Mucosa of descending colon (tissue), 3 donors: Measurements from ENCODE around the gene PRLH. TPM values are rescaled to one million over a fixed set of nuclear protein-coding genes. Genes with fewer than 3 reads are reported as not detected.

ENCODE experiments used
- ATAC-seq: fragments of 200-7000 bp; cut with Tn5 transposase; one replicate; pipeline ENCODE4 v1.9.1; 2020; ENCODE audit warnings: mild to moderate bottlenecking, moderate library complexity
- DNase-seq, 3 donors: peaks; one replicate each; pipeline ENCODE4 v3.0.0-alpha.2; 2020
- H3K36me3 ChIP-seq: fragments of 200-600 bp; one replicate; pipeline ENCODE4 v1.8.0; 2021; ENCODE audit warnings: low read depth, mild to moderate bottlenecking
- H3K4me1 ChIP-seq: fragments of 200-600 bp; one replicate; pipeline ENCODE4 v1.8.0; 2021; ENCODE audit warnings: low read depth, mild to moderate bottlenecking
- H3K4me3 ChIP-seq: fragments of 200-600 bp; one replicate; pipeline ENCODE4 v1.8.0; 2021; ENCODE audit warnings: mild to moderate bottlenecking
- H3K9me3 ChIP-seq: fragments of 200-600 bp; one replicate; pipeline ENCODE4 v1.8.0; 2021; ENCODE audit warnings: mild to moderate bottlenecking
- intact Hi-C, 2 donors: fragments of 100-400 bp; cut with DNase I in 1 of 2; cut with micrococcal nuclease in 1 of 2; formaldehyde crosslinking; loops; one replicate each; pipeline versions ENCODE4 v1.11.0 to v1.11.1; 2022; cut with DNase I, micrococcal nuclease
- total RNA-seq, 3 donors: library from RNA; stranded (reverse); fragmentation: NEBNext Ultra II Directional in 2 of 3; extraction: Animal tissue kit (Norgen Biotek cat#: 25700) in 2 of 3; gene quantifications; one replicate each; pipeline versions ENCODE4 v1.2.1 to v1.2.4, GENCODE V29; 2021 to 2023
- TF ChIP-seq, protein P1 (sequence below): fragments of 200-600 bp; IDR thresholded peaks from one replicate; pipeline ENCODE4 v1.8.0; 2022; ENCODE audit warnings: antibody characterized with exemption, mild to moderate bottlenecking
- donor health status: DM: no; HTN: no; CAD: no; lungs with moderate emphysema.
- donor health status: DM: no; HTN: no; CAD: no.
- donor health status: DM: no; HTN: yes; CAD: no.

PRLH gene
- total RNA-seq, 3 donors from 2014 or later = not detected

DNA sequence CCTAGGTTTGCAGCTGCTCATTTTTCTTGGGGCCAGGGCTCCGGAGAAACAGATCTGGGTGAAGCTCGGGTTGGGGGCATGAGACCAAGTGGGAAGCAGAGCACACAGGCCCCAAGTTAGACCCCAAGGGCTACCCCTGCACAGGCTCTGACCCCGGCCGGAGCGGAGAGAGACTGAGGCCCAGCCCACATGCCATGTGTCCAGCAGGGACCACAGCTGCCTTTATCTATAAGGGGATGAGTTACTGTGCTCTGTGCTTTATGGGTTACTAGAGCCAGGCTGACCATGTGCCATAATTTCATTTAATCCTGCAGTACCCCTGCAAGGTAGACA is 30.3 kb upstream of the PRLH start:
- Histone ChIP-seq H3K36me3 (no peaks in the 10 kb centered on the region), H3K4me3 (no peak overlapping the region), H3K9me3 (no peaks in the 10 kb centered on the region), H3K4me1 (peaks cover 2% of the 10 kb centered on the region)
- ATAC-seq = no peak
- intact Hi-C loops = no loop called here
- TF ChIP-seq, protein P1, sequence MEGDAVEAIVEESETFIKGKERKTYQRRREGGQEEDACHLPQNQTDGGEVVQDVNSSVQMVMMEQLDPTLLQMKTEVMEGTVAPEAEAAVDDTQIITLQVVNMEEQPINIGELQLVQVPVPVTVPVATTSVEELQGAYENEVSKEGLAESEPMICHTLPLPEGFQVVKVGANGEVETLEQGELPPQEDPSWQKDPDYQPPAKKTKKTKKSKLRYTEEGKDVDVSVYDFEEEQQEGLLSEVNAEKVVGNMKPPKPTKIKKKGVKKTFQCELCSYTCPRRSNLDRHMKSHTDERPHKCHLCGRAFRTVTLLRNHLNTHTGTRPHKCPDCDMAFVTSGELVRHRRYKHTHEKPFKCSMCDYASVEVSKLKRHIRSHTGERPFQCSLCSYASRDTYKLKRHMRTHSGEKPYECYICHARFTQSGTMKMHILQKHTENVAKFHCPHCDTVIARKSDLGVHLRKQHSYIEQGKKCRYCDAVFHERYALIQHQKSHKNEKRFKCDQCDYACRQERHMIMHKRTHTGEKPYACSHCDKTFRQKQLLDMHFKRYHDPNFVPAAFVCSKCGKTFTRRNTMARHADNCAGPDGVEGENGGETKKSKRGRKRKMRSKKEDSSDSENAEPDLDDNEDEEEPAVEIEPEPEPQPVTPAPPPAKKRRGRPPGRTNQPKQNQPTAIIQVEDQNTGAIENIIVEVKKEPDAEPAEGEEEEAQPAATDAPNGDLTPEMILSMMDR = no peak
- no peak for DNase-seq

DNA sequence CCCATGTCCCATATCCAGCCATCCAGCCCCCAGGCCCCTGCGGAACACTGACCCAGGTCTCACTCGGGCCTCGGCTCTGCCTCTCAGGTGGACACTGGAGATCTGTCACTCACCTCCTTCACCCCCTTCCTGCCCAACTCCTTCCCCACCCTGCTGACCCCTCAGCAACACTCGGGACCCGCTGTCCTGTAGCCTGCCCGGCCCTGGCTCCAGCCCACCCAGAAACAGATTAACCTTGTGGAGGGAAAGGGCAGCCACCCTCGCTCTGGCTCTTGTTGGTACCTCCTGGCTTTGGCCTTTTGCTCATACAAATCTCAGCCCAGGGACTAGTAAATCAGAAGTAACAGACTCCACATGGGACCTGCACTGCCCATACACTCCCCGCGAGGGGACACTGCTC is 29.8 kb upstream of the PRLH start:
- no peak for DNase-seq
- intact Hi-C loops = no loop called here
- H3K9me3 ChIP-seq = no peaks in the 10 kb centered on the region
- peaks cover 5% of the 10 kb centered on the region for H3K4me1 ChIP-seq
- H3K36me3 ChIP-seq = no peaks in the 10 kb centered on the region
- H3K4me3 ChIP-seq = no peak overlapping the region
- TF ChIP-seq, protein P1 = no peak
- ATAC-seq = no peak

DNA sequence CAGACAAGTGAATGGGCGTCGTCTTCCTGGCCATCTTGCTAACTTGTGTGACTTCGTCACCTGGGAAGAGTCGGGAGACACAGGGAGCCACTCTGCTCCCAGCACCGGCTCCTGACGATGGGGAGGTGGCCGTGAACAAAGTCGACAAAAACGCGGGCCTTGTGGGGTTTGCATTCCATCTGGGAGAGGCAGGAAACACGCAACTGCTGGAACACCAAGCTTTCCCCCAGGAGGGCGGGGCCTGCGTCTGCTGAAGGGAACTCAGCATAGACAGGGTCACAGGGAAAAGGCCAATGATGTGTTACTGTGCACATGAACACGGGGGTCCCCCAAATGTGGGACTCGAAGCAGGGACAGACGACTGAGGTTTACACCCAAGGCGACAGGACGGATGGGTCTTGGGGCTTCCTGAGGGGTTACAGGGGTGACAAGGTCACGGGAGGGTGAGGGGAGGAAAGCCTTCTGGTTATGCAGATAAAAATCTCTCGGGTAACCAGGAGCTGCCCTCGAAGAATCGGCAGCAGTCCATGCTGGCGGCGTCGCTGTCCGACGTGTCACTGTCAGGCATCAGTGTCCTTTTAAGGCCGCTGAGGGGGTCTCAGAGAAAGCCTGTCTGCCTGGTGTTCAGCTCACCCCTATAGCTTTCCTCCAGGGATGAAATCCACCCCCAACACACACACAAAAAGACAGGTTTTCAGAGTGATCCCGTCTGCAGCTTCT is 28.2 kb upstream of the PRLH start:
- Histone ChIP-seq H3K36me3 (no peaks in the 10 kb centered on the region), H3K4me3 (no peak overlapping the region), H3K9me3 (no peaks in the 10 kb centered on the region), H3K4me1 (peaks cover 5% of the 10 kb centered on the region)
- TF ChIP-seq, protein P1 = no peak
- DNase-seq (no peak), ATAC-seq (no peak)
- intact Hi-C loops = no loop called here

DNA sequence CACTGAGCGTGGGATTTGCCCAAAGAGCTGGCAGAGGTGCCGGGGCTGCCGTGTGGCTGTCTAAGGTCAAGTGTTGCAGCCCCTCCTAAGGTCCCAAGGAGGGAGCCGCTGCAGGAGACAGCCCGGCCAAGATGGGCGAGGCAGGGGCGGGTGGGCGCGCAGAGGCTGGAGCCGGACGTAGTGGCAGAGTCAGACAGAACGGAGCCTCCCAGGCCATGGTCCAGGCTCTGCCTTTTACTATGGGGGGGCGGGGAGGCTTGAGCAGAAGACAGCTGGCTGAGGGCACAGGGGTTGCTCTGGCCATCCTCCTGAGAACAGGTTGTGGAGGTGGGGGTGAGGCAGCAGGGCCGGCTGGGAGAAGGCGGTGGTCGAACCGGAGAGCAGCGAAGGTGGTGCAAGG is 27.5 kb upstream of the PRLH start:
- ATAC-seq = no peak
- no peak overlapping the region for H3K4me3 ChIP-seq
- no peak for DNase-seq
- no peaks in the 10 kb centered on the region for H3K9me3 ChIP-seq
- H3K4me1 ChIP-seq = peaks cover 5% of the 10 kb centered on the region
- H3K36me3 ChIP-seq = no peaks in the 10 kb centered on the region
- TF ChIP-seq, protein P1 = no peak
- intact Hi-C loops = no loop called here

DNA sequence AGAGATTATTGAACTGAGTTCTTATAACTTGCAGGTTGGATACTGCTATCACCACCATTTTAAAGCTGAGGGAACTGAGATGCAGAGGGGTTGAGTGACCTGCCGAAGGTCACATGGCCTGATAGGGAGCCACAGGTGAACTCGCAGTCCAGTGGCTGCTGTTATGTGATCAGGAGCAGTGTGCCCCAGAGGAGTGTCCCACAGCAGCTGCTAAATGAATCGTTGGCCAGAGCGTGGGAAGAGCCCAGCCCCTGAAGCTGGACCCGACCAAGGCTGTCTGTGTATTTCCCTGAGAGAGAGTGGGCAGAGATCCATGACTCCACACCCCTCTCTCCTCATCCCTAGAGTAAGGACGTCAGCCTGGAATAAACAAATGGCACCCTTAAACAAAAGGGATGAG is 26.7 kb upstream of the PRLH start:
- TF ChIP-seq, protein P1 = no peak
- intact Hi-C loops = no loop called here
- Histone ChIP-seq H3K4me1 (peaks cover 5% of the 10 kb centered on the region), H3K4me3 (no peak overlapping the region), H3K9me3 (no peaks in the 10 kb centered on the region), H3K36me3 (no peaks in the 10 kb centered on the region)
- no peak for ATAC-seq
- DNase-seq = no peak
